Stimulated activated CD4-positive, alpha-beta T cell treated with anti-CD3 and anti-CD28 coated beads, Interleukin-1b, Interleukin-23, amount 100 ng/mL, for 4 hours (primary cell): ENCODE results near the gene SRC.

Experiments used
- DNase-seq, 2 donors: peaks; one replicate each; pipeline ENCODE4 v3.0.0-alpha.2; 2020; ENCODE audit warnings: low read depth in 2 of 2

The SRC gene

GRCh38 chr20:37395921-37396415 lies 50.0 kb downstream of the SRC start:
- no peak for DNase-seq

GRCh38 chr20:37396416-37397075 lies 50.6 kb downstream of the SRC start:
- DNase-seq: no peak

- DNase-seq: no peak
Measured at GRCh38 chr20:37397076-37397953, 51.4 kb downstream of the SRC start.

GRCh38 chr20:37397954-37398749 lies 52.2 kb downstream of the SRC start:
- DNase-seq: no peak

GRCh38 chr20:37398750-37399621 lies 53.0 kb downstream of the SRC start:
- no peak for DNase-seq

GRCh38 chr20:37401282-37401929 lies 55.5 kb downstream of the SRC start:
- no peak for DNase-seq

GRCh38 chr20:37401930-37402675 lies 56.2 kb downstream of the SRC start:
- DNase-seq: no peak

- no peak for DNase-seq
Measured at GRCh38 chr20:37403107-37404033, 57.4 kb downstream of the SRC start.

GRCh38 chr20:37404461-37404890 lies 58.5 kb downstream of the SRC start:
- no peak for DNase-seq

GRCh38 chr20:37405351-37405897 lies 59.5 kb downstream of the SRC start:
- DNase-seq: no peak

- DNase-seq: peak; percentile 6 to 47
Measured at GRCh38 chr20:37406010-37406998, 60.4 kb downstream of the SRC start.

- no peak for DNase-seq
Measured at GRCh38 chr20:37407019-37407566, 61.2 kb downstream of the SRC start.

- DNase-seq: no peak
Measured at GRCh38 chr20:37407573-37408002, 61.6 kb downstream of the SRC start.

- no peak for DNase-seq
Measured at GRCh38 chr20:37408302-37409193, 62.6 kb downstream of the SRC start.

- DNase-seq: no peak
Measured at GRCh38 chr20:37411408-37412219, 65.7 kb downstream of the SRC start.
